ENCODE results near the gene PSMB8. TPM values are rescaled to one million over a fixed set of nuclear protein-coding genes. Genes with fewer than 3 reads are reported as not detected.
"Not testable (repeated sequence)": the region's sequence is repeated elsewhere in the genome, so short reads cannot be mapped to it uniquely, and the experiment has no call there.

PSMB8 gene
- 0.70 TPM for polyA plus RNA-seq (2013, experiment 1 of 2)
- polyA plus RNA-seq (2013, experiment 2 of 2) = 0.66 TPM

- WGBS, 2 experiments (ENCODE audit: insufficient coverage in 2 of 2) = 2 to 4% methylated on average over 31 to 32 of the region's 40 CpGs
- Histone ChIP-seq H3K9me3 (ENCODE audit: control insufficient read depth, low read length) (no peaks in the 10 kb centered on the region), H3K36me3 (ENCODE audit: control insufficient read depth, insufficient read depth, low read length) (no peaks in the 10 kb centered on the region), H3K4me3 (ENCODE audit: extremely low read depth, insufficient read depth, low read length, poor library complexity, severe bottlenecking) (peak within 1 kb of the TSS; percentile 34), H3K4me1 (ENCODE audit: control insufficient read depth, insufficient read depth, low read length, poor library complexity, severe bottlenecking) (peaks cover 9% of the 10 kb centered on the region), H3K27ac (ENCODE audit: low read depth, low read length, severe bottlenecking) (no peak within 1 kb of the TSS)
Observed at GRCh38 chr6:32843979-32844838, at the start of gene PSMB8. Gene PSMB8 (minus strand): TSS chr6:32844047. CDS start chr6:32843996, 51 bp downstream.

- WGBS, 2 experiments (ENCODE audit: insufficient coverage in 2 of 2) = no CpG with 5 or more reads among the region's 1 CpG
- H3K36me3 ChIP-seq (ENCODE audit: control insufficient read depth, insufficient read depth, low read length) = no peaks in the 10 kb centered on the region
- no peaks in the 10 kb centered on the region for H3K9me3 ChIP-seq (ENCODE audit: control insufficient read depth, low read length)
- H3K4me1 ChIP-seq (ENCODE audit: control insufficient read depth, insufficient read depth, low read length, poor library complexity, severe bottlenecking) = peaks cover 5% of the 10 kb centered on the region
- H3K27ac ChIP-seq (ENCODE audit: low read depth, low read length, severe bottlenecking) = no peak overlapping the region
- no peak overlapping the region for H3K4me3 ChIP-seq (ENCODE audit: extremely low read depth, insufficient read depth, low read length, poor library complexity, severe bottlenecking)
Observed at GRCh38 chr6:32890831-32891230, 47.0 kb upstream of the PSMB8 start.

- H3K36me3 ChIP-seq (ENCODE audit: control insufficient read depth, insufficient read depth, low read length) = no peaks in the 10 kb centered on the region
- WGBS, 2 experiments (ENCODE audit: insufficient coverage in 2 of 2) = 40% methylated on average over 1 of the region's 1 CpG; no CpG with 5 or more reads in 1 of the 2 experiments
- no peaks in the 10 kb centered on the region for H3K9me3 ChIP-seq (ENCODE audit: control insufficient read depth, low read length)
- no peak overlapping the region for H3K27ac ChIP-seq (ENCODE audit: low read depth, low read length, severe bottlenecking)
- H3K4me1 ChIP-seq (ENCODE audit: control insufficient read depth, insufficient read depth, low read length, poor library complexity, severe bottlenecking) = no peaks in the 10 kb centered on the region
- no peak overlapping the region for H3K4me3 ChIP-seq (ENCODE audit: extremely low read depth, insufficient read depth, low read length, poor library complexity, severe bottlenecking)
Observed at GRCh38 chr6:32889533-32889932, 45.7 kb upstream of the PSMB8 start.

- no peak overlapping the region for H3K27ac ChIP-seq (ENCODE audit: low read depth, low read length, severe bottlenecking)
- no peaks in the 10 kb centered on the region for H3K9me3 ChIP-seq (ENCODE audit: control insufficient read depth, low read length)
- no peaks in the 10 kb centered on the region for H3K36me3 ChIP-seq (ENCODE audit: control insufficient read depth, insufficient read depth, low read length)
- no peak overlapping the region for H3K4me3 ChIP-seq (ENCODE audit: extremely low read depth, insufficient read depth, low read length, poor library complexity, severe bottlenecking)
- 60 to 100% methylated on average over 1 to 2 of the region's 2 CpGs for WGBS, 2 experiments (ENCODE audit: insufficient coverage in 2 of 2)
- no peaks in the 10 kb centered on the region for H3K4me1 ChIP-seq (ENCODE audit: control insufficient read depth, insufficient read depth, low read length, poor library complexity, severe bottlenecking)
Observed at GRCh38 chr6:32888576-32888975, 44.7 kb upstream of the PSMB8 start.

GRCh38 chr6:32887616-32888015 lies 43.8 kb upstream of the PSMB8 start:
- Histone ChIP-seq H3K4me3 (ENCODE audit: extremely low read depth, insufficient read depth, low read length, poor library complexity, severe bottlenecking) (no peak overlapping the region), H3K36me3 (ENCODE audit: control insufficient read depth, insufficient read depth, low read length) (no peaks in the 10 kb centered on the region)

GRCh38 chr6:32886681-32887383 lies 43.0 kb upstream of the PSMB8 start:
- Histone ChIP-seq H3K4me3 (ENCODE audit: extremely low read depth, insufficient read depth, low read length, poor library complexity, severe bottlenecking) (no peak overlapping the region), H3K9me3 (ENCODE audit: control insufficient read depth, low read length) (no peaks in the 10 kb centered on the region), H3K27ac (ENCODE audit: low read depth, low read length, severe bottlenecking) (no peak overlapping the region), H3K36me3 (ENCODE audit: control insufficient read depth, insufficient read depth, low read length) (no peaks in the 10 kb centered on the region), H3K4me1 (ENCODE audit: control insufficient read depth, insufficient read depth, low read length, poor library complexity, severe bottlenecking) (no peaks in the 10 kb centered on the region)
- WGBS, 2 experiments (ENCODE audit: insufficient coverage in 2 of 2) = 73 to 83% methylated on average over 3 of the region's 3 CpGs

More at GRCh38 chr6:32887616-32888015, 43.8 kb upstream of the PSMB8 start:
- Histone ChIP-seq H3K4me1 (ENCODE audit: control insufficient read depth, insufficient read depth, low read length, poor library complexity, severe bottlenecking) (no peaks in the 10 kb centered on the region), H3K9me3 (ENCODE audit: control insufficient read depth, low read length) (no peaks in the 10 kb centered on the region), H3K27ac (ENCODE audit: low read depth, low read length, severe bottlenecking) (no peak overlapping the region)
- WGBS, 2 experiments (ENCODE audit: insufficient coverage in 2 of 2) = 75 to 100% methylated on average over 3 to 4 of the region's 5 CpGs

GRCh38 chr6:32885698-32886286 lies 41.9 kb upstream of the PSMB8 start:
- Histone ChIP-seq H3K36me3 (ENCODE audit: control insufficient read depth, insufficient read depth, low read length) (no peaks in the 10 kb centered on the region), H3K9me3 (ENCODE audit: control insufficient read depth, low read length) (no peaks in the 10 kb centered on the region), H3K4me1 (ENCODE audit: control insufficient read depth, insufficient read depth, low read length, poor library complexity, severe bottlenecking) (no peaks in the 10 kb centered on the region), H3K27ac (ENCODE audit: low read depth, low read length, severe bottlenecking) (no peak overlapping the region), H3K4me3 (ENCODE audit: extremely low read depth, insufficient read depth, low read length, poor library complexity, severe bottlenecking) (no peak overlapping the region)
- whole genome bisulfite sequencing, 2 experiments (ENCODE audit: insufficient coverage in 2 of 2) = no CpG with 5 or more reads among the region's 4 CpGs

GRCh38 chr6:32883789-32884188 lies 39.9 kb upstream of the PSMB8 start:
- no peaks in the 10 kb centered on the region for H3K4me1 ChIP-seq (ENCODE audit: control insufficient read depth, insufficient read depth, low read length, poor library complexity, severe bottlenecking)
- WGBS, 2 experiments (ENCODE audit: insufficient coverage in 2 of 2) = 40 to 41% methylated on average over 5 of the region's 5 CpGs
- H3K9me3 ChIP-seq (ENCODE audit: control insufficient read depth, low read length) = no peaks in the 10 kb centered on the region
- no peak overlapping the region for H3K4me3 ChIP-seq (ENCODE audit: extremely low read depth, insufficient read depth, low read length, poor library complexity, severe bottlenecking)
- H3K27ac ChIP-seq (ENCODE audit: low read depth, low read length, severe bottlenecking) = no peak overlapping the region
- H3K36me3 ChIP-seq (ENCODE audit: control insufficient read depth, insufficient read depth, low read length) = no peaks in the 10 kb centered on the region

- Histone ChIP-seq H3K9me3 (ENCODE audit: control insufficient read depth, low read length) (no peaks in the 10 kb centered on the region), H3K36me3 (ENCODE audit: control insufficient read depth, insufficient read depth, low read length) (no peaks in the 10 kb centered on the region), H3K27ac (ENCODE audit: low read depth, low read length, severe bottlenecking) (no peak overlapping the region), H3K4me1 (ENCODE audit: control insufficient read depth, insufficient read depth, low read length, poor library complexity, severe bottlenecking) (no peaks in the 10 kb centered on the region), H3K4me3 (ENCODE audit: extremely low read depth, insufficient read depth, low read length, poor library complexity, severe bottlenecking) (no peak overlapping the region)
- 44 to 56% methylated on average over 1 of the region's 1 CpG for WGBS, 2 experiments (ENCODE audit: insufficient coverage in 2 of 2)
Observed at GRCh38 chr6:32882879-32883250, 39.0 kb upstream of the PSMB8 start.

GRCh38 chr6:32880962-32881361 lies 37.1 kb upstream of the PSMB8 start:
- H3K4me1 ChIP-seq (ENCODE audit: control insufficient read depth, insufficient read depth, low read length, poor library complexity, severe bottlenecking); H3K4me3 ChIP-seq (ENCODE audit: extremely low read depth, insufficient read depth, low read length, poor library complexity, severe bottlenecking); H3K27ac ChIP-seq (ENCODE audit: low read depth, low read length, severe bottlenecking); H3K9me3 ChIP-seq (ENCODE audit: control insufficient read depth, low read length); H3K36me3 ChIP-seq (ENCODE audit: control insufficient read depth, insufficient read depth, low read length): not testable (repeated sequence)
- 66 to 77% methylated on average over 3 of the region's 3 CpGs for WGBS, 2 experiments (ENCODE audit: insufficient coverage in 2 of 2)
